Panc1 (cell line): ENCODE measurements around the gene AACS. TPM values are rescaled to one million over a fixed set of nuclear protein-coding genes. Genes with fewer than 3 reads are reported as not detected.
A peak's percentile ranks its signal among the peaks of the same experiment; 100 is the strongest.

Experiments used
- ATAC-seq: fragments of 200-7000 bp; cut with Tn5 transposase; 2 replicates; pipeline ENCODE4 v1.9.1; 2020; ENCODE audit warnings: mild to moderate bottlenecking, moderate library complexity
- BruUV-seq: library from RNA; stranded (reverse); fragments of 400-500 nt; replicated peaks from 2 replicates; lab custom pipeline; 2021; lab: Mats Ljungman, UMichigan
- CTCF ChIA-PET: fragments of 300-600 bp; sonication (Branson Sonifier 250); formaldehyde crosslinking; loops from one replicate; lab custom pipeline; 2022; ENCODE audit warnings: antibody characterized with exemption; lab: Charles Lee
- POLR2A ChIA-PET: fragments of 300-600 bp; sonication (Branson Sonifier 250); formaldehyde crosslinking; loops from one replicate; lab custom pipeline; 2022; ENCODE audit warnings: antibody characterized with exemption; lab: Charles Lee
- DNase-seq: peaks from one replicate; pipeline ENCODE4 v3.0.0-alpha.2; 2010; ENCODE audit warnings: low read depth, low spot score
- H3K27ac ChIP-seq: 2 replicates; pipeline ENCODE4 v1.5.1; 2011; ENCODE audit warnings: mild to moderate bottlenecking, low read length, inconsistent platforms
- H3K27me3 ChIP-seq: fragments of 200-500 bp; sonication (Bioruptor generic); 2 replicates; pipeline ENCODE4 v1.6.0; 2014; ENCODE audit warnings: low read length, inconsistent platforms; ENCODE audit not compliant: control insufficient read depth, insufficient read depth
- H3K36me3 ChIP-seq: fragments of 200-500 bp; sonication (Bioruptor generic); 2 replicates; pipeline ENCODE4 v1.5.1; 2014; ENCODE audit warnings: inconsistent platforms, mild to moderate bottlenecking, low read length, moderate library complexity; ENCODE audit not compliant: control insufficient read depth, insufficient read depth
- H3K4me1 ChIP-seq: 2 replicates; pipeline ENCODE4 v1.5.1; 2011; ENCODE audit warnings: inconsistent platforms, mild to moderate bottlenecking, low read length, moderate library complexity; ENCODE audit not compliant: control insufficient read depth, insufficient read depth
- H3K4me3 ChIP-seq, 2 experiments: 2 replicates each; pipeline ENCODE4 v1.5.1; 2011 to 2012; ENCODE audit warnings: low read depth in 2 of 2, low read length in 2 of 2, mild to moderate bottlenecking in 2 of 2, inconsistent platforms in 1 of 2, moderate library complexity in 1 of 2
- H3K9me3 ChIP-seq: fragments of 200-500 bp; sonication (Bioruptor generic); 2 replicates; pipeline ENCODE4 v1.5.1; 2014; ENCODE audit warnings: low read depth, mild to moderate bottlenecking, inconsistent platforms, low read length, moderate library complexity; ENCODE audit not compliant: control insufficient read depth, insufficient read depth
- CTCF ChIP-seq: fragments of 450-650 bp; IDR thresholded peaks from 2 replicates; pipeline ENCODE4 v1.5.1; 2017; ENCODE audit warnings: mild to moderate bottlenecking
- POLR2AphosphoS5 ChIP-seq: IDR thresholded peaks from 2 replicates; pipeline ENCODE4 v1.6.1; 2012; ENCODE audit warnings: mild to moderate bottlenecking, low read depth, low read length, moderate library complexity
- SIN3A ChIP-seq: IDR thresholded peaks from 2 replicates; pipeline ENCODE4 v1.6.1; 2012; ENCODE audit warnings: low read depth, mild to moderate bottlenecking, low read length, moderate library complexity, borderline replicate concordance; ENCODE audit not compliant: insufficient read depth
- TCF7L2 ChIP-seq: IDR thresholded peaks from 2 replicates; pipeline ENCODE4 v1.6.1; 2011; ENCODE audit warnings: mild to moderate bottlenecking, low read depth, low read length, inconsistent platforms
- in situ Hi-C: cut with HindIII; loops from 2 replicates; pipeline ENCODE4 v1.10.0; 2016; ENCODE audit warnings: low sequenced_read_pairs, low pct_unique_long_range_greater_than_20kb
- intact Hi-C: fragments of 100-400 bp; cut with micrococcal nuclease; formaldehyde crosslinking; loops from one replicate; pipeline ENCODE4 v1.10.0; 2022; ENCODE audit not compliant: unreplicated experiment
- total RNA-seq: library from RNA; stranded (reverse); gene quantifications from one replicate; pipeline ENCODE4 v1.2.1, GENCODE V29; 2021; ENCODE audit not compliant: unreplicated experiment
- TF ChIP-seq, protein P1 (sequence below), 2 experiments: IDR thresholded peaks; 2 replicates each; pipeline ENCODE4 v1.6.1; 2011 to 2012; ENCODE audit warnings: low read depth in 2 of 2, control low read depth in 1 of 2, low read length in 1 of 2, mild to moderate bottlenecking in 1 of 2, moderate library complexity in 1 of 2; ENCODE audit not compliant: insufficient read depth in 1 of 2

The AACS gene
- total RNA-seq, 1 experiment from 2014 or later: 34.7 TPM

- no peak overlapping the region for H3K27ac ChIP-seq
- H3K4me1 ChIP-seq: 0 out of 2 replicates have a peak, but pooled peaks cover 3% of the 10 kb centered on the region
- POLR2A ChIA-PET: no interaction called here
- in situ Hi-C loops: no loop called here
- no peak for ATAC-seq
- H3K9me3 ChIP-seq: no peaks in the 10 kb centered on the region
- no peak overlapping the region for H3K4me3 ChIP-seq
- H3K27me3 ChIP-seq: no peaks in the 10 kb centered on the region
- intact Hi-C loops: no loop called here
- H3K36me3 ChIP-seq: no peaks in the 10 kb centered on the region
- no peak for DNase-seq
- TF ChIP-seq SIN3A: no peak
- TF ChIP-seq TCF7L2: no peak
- no peak for TF ChIP-seq POLR2AphosphoS5
- TF ChIP-seq, protein P1, sequence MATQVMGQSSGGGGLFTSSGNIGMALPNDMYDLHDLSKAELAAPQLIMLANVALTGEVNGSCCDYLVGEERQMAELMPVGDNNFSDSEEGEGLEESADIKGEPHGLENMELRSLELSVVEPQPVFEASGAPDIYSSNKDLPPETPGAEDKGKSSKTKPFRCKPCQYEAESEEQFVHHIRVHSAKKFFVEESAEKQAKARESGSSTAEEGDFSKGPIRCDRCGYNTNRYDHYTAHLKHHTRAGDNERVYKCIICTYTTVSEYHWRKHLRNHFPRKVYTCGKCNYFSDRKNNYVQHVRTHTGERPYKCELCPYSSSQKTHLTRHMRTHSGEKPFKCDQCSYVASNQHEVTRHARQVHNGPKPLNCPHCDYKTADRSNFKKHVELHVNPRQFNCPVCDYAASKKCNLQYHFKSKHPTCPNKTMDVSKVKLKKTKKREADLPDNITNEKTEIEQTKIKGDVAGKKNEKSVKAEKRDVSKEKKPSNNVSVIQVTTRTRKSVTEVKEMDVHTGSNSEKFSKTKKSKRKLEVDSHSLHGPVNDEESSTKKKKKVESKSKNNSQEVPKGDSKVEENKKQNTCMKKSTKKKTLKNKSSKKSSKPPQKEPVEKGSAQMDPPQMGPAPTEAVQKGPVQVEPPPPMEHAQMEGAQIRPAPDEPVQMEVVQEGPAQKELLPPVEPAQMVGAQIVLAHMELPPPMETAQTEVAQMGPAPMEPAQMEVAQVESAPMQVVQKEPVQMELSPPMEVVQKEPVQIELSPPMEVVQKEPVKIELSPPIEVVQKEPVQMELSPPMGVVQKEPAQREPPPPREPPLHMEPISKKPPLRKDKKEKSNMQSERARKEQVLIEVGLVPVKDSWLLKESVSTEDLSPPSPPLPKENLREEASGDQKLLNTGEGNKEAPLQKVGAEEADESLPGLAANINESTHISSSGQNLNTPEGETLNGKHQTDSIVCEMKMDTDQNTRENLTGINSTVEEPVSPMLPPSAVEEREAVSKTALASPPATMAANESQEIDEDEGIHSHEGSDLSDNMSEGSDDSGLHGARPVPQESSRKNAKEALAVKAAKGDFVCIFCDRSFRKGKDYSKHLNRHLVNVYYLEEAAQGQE (IDR thresholded peaks at IDR 0.05; ENCODE audit: insufficient read depth in 1 of 2, low read depth in 2 of 2, low read length in 1 of 2): no peak
- TF ChIP-seq CTCF: no peak; the same call in 1 of the 2 replicates
- BruUV-seq: no TSS peak
- CTCF ChIA-PET: interaction anchor here (0.6 kb wide), 1 partner anchor 114 kb away, joined by 4 read pairs; no protein-coding TSS in a partner anchor
These were observed 4.9 kb downstream of the AACS start for GRCh38 chr12:125070112-125070511.

DNA sequence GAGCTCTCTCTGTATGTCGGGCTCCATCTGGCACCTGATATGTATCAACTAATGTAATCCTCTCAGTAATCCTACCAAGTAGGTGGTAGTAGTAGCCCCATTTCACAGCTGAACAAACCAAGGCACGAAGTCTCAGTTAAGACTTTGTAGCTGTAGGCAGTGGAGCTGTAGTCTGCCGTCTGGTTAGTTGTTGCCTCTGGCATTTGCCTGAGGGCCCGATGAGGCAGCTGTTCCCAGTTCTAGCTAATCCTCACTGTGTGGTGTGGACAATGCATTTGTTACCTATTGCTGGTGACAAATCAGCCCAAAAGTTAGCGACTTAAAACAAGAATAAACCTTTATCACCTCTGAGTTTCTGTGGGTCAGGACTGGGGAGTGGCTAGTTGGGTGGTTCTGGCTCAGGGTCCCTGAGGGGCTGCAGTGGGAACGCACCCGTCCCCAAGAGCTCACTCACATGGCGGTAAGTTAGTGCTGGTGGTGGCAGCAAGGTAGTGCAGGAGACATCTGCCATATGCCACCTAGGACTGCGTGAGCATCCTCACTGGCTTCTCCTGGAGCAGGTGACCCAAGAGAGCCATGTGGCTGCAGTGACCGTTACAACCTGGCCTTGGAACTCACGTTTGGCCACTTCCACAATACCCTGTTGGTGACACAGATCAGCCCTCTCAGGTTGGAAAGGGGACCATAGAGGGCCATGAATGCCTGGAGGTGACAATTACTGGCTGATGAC lies 5.6 kb downstream of the AACS start:
- ATAC-seq (no peak), DNase-seq (no peak)
- Histone ChIP-seq H3K4me3 (no peak overlapping the region), H3K9me3 (no peaks in the 10 kb centered on the region), H3K36me3 (no peaks in the 10 kb centered on the region), H3K27ac (no peak overlapping the region), H3K4me1 (0 out of 2 replicates have a peak, but pooled peaks cover 3% of the 10 kb centered on the region), H3K27me3 (no peaks in the 10 kb centered on the region)
- BruUV-seq: TSS peak; percentile 21
- intact Hi-C loops: no loop called here
- in situ Hi-C loops: no loop called here
- POLR2A ChIA-PET: no interaction called here
- TF ChIP-seq, protein P1 (IDR thresholded peaks at IDR 0.05; ENCODE audit: insufficient read depth in 1 of 2, low read depth in 2 of 2, low read length in 1 of 2): no peak
- no peak for TF ChIP-seq CTCF
- no peak for TF ChIP-seq TCF7L2
- no peak for TF ChIP-seq POLR2AphosphoS5
- no peak for TF ChIP-seq SIN3A
- CTCF ChIA-PET: interaction anchor here (0.6 kb wide), 1 partner anchor 114 kb away, joined by 4 read pairs; no protein-coding TSS in a partner anchor
